WTC11 (cell line): Measurements from ENCODE around the gene DNAAF8.

Source experiments
- TF ChIP-seq, protein P1 (sequence below): fragments of 200-600 bp; IDR thresholded peaks from 2 replicates; pipeline ENCODE4 v1.8.0; 2022; ENCODE audit warnings: antibody characterized with exemption
- TF ChIP-seq, protein P2 (sequence below): sonication (generic); formaldehyde crosslinking; IDR thresholded peaks from 2 replicates; pipeline ENCODE4 v1.8.0; 2023; ENCODE audit warnings: missing genetic modification reagents

DNA sequence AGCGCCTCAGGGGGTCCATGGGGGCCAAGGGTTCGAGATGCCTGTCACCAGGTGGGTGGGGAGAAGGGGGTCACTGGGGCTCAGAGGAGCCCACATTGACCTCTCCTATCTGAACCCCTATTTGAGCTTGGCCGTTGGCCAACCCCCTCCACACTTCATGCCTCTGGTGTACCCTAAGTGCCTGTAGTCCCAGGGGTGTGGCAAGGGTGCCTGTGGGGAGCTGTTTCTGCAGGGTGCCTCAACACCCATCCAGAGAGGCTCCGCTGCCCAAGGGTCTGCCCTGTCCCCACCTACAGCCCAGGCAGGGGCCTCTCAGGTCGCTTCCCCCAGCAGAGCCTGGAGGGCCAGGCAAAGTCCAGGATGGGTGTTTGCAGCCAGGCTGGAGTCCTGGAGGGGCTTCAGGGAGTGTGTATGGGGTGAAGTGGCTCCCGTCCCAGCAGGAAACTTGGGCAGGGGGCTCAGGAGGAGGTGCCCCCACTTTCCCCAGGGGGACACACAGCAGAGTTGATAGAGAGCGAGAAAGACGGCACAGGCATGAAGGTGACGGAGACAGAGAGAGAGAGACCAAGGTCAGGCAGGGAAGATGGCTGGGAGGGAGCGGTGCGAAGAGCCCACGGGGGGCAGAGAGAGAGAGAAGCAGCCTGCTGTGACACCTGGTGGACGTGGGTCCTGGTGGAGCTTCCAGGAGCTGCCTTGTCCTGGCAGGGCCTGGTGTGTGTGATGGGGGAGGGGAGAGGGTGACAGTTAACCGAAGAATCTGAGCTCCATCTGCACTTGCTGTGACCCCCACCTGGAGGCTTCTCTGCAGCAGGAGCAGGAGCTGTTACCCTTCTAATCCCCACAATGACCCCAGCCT, 53.5 kb downstream of the DNAAF8 start, which contains the start of gene SEPTIN12:
- TF ChIP-seq, protein P1, sequence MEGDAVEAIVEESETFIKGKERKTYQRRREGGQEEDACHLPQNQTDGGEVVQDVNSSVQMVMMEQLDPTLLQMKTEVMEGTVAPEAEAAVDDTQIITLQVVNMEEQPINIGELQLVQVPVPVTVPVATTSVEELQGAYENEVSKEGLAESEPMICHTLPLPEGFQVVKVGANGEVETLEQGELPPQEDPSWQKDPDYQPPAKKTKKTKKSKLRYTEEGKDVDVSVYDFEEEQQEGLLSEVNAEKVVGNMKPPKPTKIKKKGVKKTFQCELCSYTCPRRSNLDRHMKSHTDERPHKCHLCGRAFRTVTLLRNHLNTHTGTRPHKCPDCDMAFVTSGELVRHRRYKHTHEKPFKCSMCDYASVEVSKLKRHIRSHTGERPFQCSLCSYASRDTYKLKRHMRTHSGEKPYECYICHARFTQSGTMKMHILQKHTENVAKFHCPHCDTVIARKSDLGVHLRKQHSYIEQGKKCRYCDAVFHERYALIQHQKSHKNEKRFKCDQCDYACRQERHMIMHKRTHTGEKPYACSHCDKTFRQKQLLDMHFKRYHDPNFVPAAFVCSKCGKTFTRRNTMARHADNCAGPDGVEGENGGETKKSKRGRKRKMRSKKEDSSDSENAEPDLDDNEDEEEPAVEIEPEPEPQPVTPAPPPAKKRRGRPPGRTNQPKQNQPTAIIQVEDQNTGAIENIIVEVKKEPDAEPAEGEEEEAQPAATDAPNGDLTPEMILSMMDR = no peak
- TF ChIP-seq, protein P2, sequence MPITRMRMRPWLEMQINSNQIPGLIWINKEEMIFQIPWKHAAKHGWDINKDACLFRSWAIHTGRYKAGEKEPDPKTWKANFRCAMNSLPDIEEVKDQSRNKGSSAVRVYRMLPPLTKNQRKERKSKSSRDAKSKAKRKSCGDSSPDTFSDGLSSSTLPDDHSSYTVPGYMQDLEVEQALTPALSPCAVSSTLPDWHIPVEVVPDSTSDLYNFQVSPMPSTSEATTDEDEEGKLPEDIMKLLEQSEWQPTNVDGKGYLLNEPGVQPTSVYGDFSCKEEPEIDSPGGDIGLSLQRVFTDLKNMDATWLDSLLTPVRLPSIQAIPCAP (CRISPR knock-in tag) = no peak
